ENCODE results near the gene TMEM185B. TPM values are rescaled to one million over a fixed set of nuclear protein-coding genes. Genes with fewer than 3 reads are reported as not detected.

Gene TMEM185B
- polyA plus RNA-seq, 2 donors: 3.6 to 8.8 TPM

DNA sequence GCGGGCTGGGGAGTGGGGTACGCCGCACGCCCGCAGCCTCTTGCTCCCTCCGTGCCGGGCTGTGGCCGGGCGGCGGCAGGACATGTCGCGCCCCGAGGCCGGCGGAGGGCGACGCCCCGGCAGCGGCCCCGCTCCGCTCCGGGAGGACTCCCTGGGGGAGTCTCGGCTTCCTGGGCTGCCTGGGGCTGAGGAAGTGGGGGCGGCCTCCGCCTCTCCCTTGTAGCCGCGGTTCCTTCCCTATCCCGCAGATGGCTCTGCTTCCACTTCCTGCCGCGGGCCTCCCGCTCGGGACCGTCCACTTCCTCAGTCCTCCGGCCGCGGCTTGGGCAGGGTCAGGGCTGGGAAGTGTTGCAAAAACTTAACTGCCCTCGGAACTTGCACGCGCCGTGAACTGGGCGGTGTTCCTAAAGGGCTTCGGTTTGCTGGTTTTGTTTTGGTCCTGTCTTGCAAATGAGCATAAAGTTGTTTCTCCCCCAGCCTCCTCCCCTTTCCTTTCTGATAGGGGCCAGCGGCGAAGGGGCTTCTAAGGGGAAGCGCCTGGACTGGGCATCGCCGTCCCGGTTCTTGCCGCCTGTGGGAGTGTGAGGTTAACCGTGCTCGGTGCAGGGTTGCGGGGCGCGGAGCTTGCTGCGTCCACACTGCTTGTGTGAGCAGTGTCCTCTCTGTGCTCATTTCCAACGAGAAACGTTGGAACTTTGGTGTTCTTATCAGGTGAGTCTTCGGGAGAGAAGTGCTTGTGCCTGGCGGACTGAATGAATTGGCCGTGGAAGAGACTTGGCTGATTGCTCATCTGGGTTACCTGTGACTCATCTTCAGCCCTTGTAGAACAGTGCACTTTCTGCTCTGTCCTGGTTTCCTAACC lies 30.1 kb upstream of the TMEM185B start:
- no peaks in the 10 kb centered on the region for H3K36me3 ChIP-seq (ENCODE audit: control insufficient read depth in 2 of 2, insufficient read depth in 2 of 2, low read length in 1 of 2)
- H3K9me3 ChIP-seq (ENCODE audit: control insufficient read depth in 2 of 2, insufficient read depth in 1 of 2, low read depth in 1 of 2, low read length in 1 of 2): no peaks in the 10 kb centered on the region
- peaks cover 4 to 5% of the 10 kb centered on the region in 2 donors for H3K4me1 ChIP-seq (ENCODE audit: control insufficient read depth in 2 of 2, insufficient read depth in 2 of 2, low read length in 1 of 2)
- 1% methylated on average over 38 to 60 of the region's 60 CpGs for WGBS, 2 donors
- H3K27ac ChIP-seq (ENCODE audit: low read depth in 2 of 2, low read length in 1 of 2): peak overlapping the region; percentile 95
- peak overlapping the region; percentile 73 to 75 for H3K4me3 ChIP-seq (ENCODE audit: low read depth in 1 of 2, low read length in 2 of 2)
- no peaks in the 10 kb centered on the region for H3K27me3 ChIP-seq (ENCODE audit: control insufficient read depth in 1 of 2, insufficient read depth in 2 of 2, low read length in 2 of 2)

DNA sequence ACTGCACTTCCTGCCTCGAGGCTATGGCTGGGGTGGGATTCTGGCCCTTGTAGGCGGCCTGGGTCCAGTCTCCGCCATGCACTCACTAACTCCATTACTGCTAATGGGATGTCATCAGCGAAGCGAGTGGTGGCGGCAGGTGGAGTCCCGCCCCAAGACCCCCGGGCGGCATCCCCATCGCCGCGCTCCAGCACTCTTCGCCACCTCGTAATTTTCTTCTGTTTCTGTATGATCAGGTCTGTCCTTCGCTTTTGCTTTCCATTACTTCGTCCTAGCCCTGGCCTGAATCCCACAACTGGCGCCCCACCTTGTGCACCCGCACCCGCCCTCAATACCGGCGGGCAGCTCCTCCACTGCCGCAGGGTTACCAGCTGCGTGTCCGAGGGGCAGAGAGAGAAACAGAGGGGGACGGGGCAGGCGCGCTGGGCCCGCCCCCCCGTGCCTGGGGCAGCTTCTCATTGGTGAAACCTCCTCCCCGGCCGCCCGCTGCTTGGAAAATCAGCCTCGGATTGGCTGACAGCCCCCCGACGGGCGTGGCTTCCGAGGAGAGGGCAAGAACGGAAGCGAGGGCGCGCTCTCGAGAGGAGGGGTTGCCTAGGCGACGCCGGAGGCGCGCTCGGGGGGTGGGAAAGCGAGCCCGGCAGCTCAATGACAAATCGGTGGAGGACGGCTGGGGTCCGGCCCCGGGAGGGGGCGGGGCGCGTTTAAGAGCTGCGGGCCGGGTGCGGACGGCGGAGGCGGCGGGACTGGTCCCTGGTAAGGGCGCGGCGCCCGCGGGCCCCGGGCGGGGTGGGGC lies 29.2 kb upstream of the TMEM185B start, which contains the start of gene RALB:
Gene RALB (plus strand): TSS at position 628 of the 796 bp plus-strand sequence. CDS start 25,813 bp downstream, outside the sequence.
- Histone ChIP-seq H3K4me1 (ENCODE audit: control insufficient read depth in 2 of 2, insufficient read depth in 2 of 2, low read length in 1 of 2) (peaks cover 3 to 5% of the 10 kb centered on the region in 2 donors), H3K9me3 (ENCODE audit: control insufficient read depth in 2 of 2, insufficient read depth in 1 of 2, low read depth in 1 of 2, low read length in 1 of 2) (no peaks in the 10 kb centered on the region)
- 1% methylated on average over 58 to 71 of the region's 71 CpGs for WGBS, 2 donors

DNA sequence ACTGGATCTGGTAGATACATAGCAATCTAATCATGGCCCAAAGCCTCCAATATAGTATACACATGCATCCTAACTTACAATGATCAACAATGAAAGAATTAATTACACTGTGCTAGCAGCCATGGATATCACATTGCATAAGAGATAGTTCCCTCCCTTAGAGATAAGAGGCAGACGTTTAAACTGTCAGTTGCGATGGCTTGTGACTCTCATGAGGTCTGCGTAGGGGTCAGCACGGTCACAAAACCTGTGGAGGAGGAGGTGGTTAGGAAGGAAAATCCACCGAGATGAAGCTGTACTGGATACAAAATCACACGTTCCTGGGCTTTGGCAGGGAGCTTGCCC lies 28.7 kb upstream of the TMEM185B start:
- Histone ChIP-seq H3K27ac (ENCODE audit: low read depth in 2 of 2, low read length in 1 of 2) (peak overlapping the region in 1 of 2 donors; percentile 84), H3K4me3 (ENCODE audit: low read depth in 1 of 2, low read length in 2 of 2) (peak overlapping the region; percentile 73 to 75), H3K9me3 (ENCODE audit: control insufficient read depth in 2 of 2, insufficient read depth in 1 of 2, low read depth in 1 of 2, low read length in 1 of 2) (no peaks in the 10 kb centered on the region), H3K27me3 (ENCODE audit: control insufficient read depth in 1 of 2, insufficient read depth in 2 of 2, low read length in 2 of 2) (no peaks in the 10 kb centered on the region), H3K4me1 (ENCODE audit: control insufficient read depth in 2 of 2, insufficient read depth in 2 of 2, low read length in 1 of 2) (peaks cover 3 to 5% of the 10 kb centered on the region in 2 donors), H3K36me3 (ENCODE audit: control insufficient read depth in 2 of 2, insufficient read depth in 2 of 2, low read length in 1 of 2) (no peaks in the 10 kb centered on the region)
- WGBS, 2 donors: 27 to 31% methylated on average over 6 of the region's 6 CpGs

More for the DNA sequence above, 29.2 kb upstream of the TMEM185B start, which contains the start of gene RALB:
- no peaks in the 10 kb centered on the region for H3K36me3 ChIP-seq (ENCODE audit: control insufficient read depth in 2 of 2, insufficient read depth in 2 of 2, low read length in 1 of 2)
- H3K4me3 ChIP-seq (ENCODE audit: low read depth in 1 of 2, low read length in 2 of 2): peak within 1 kb of the TSS; percentile 73 to 75
- peak within 1 kb of the TSS; percentile 95 for H3K27ac ChIP-seq (ENCODE audit: low read depth in 2 of 2, low read length in 1 of 2)
- no peaks in the 10 kb centered on the region for H3K27me3 ChIP-seq (ENCODE audit: control insufficient read depth in 1 of 2, insufficient read depth in 2 of 2, low read length in 2 of 2)

DNA sequence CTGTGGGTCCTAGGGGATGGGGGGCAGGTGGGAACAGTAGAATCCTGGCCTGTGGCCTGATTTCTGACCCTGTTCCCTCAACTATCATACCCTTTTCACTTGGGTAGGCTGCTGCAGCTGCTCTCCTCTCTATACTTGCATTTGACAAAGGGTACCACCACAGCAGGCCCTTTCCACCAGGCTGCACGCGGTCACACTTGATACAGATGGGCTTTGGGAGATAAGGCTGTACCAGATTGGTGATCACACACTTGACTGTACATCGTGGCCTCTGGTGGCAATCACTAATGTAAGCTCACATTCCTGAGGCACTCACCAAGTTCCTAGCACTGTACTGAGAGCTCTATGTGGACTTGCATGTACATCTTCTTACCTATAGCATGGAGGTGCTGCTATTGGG lies 27.9 kb upstream of the TMEM185B start:
- H3K4me1 ChIP-seq (ENCODE audit: control insufficient read depth in 2 of 2, insufficient read depth in 2 of 2, low read length in 1 of 2): peaks cover 3 to 11% of the 10 kb centered on the region in 2 donors
- WGBS, 2 donors: 84 to 89% methylated on average over 3 of the region's 3 CpGs
- H3K9me3 ChIP-seq (ENCODE audit: control insufficient read depth in 2 of 2, insufficient read depth in 1 of 2, low read depth in 1 of 2, low read length in 1 of 2): no peaks in the 10 kb centered on the region
- no peak overlapping the region for H3K4me3 ChIP-seq (ENCODE audit: low read depth in 1 of 2, low read length in 2 of 2)
- H3K27me3 ChIP-seq (ENCODE audit: control insufficient read depth in 1 of 2, insufficient read depth in 2 of 2, low read length in 2 of 2): no peaks in the 10 kb centered on the region
- H3K36me3 ChIP-seq (ENCODE audit: control insufficient read depth in 2 of 2, insufficient read depth in 2 of 2, low read length in 1 of 2): no peaks in the 10 kb centered on the region
- H3K27ac ChIP-seq (ENCODE audit: low read depth in 2 of 2, low read length in 1 of 2): no peak overlapping the region

DNA sequence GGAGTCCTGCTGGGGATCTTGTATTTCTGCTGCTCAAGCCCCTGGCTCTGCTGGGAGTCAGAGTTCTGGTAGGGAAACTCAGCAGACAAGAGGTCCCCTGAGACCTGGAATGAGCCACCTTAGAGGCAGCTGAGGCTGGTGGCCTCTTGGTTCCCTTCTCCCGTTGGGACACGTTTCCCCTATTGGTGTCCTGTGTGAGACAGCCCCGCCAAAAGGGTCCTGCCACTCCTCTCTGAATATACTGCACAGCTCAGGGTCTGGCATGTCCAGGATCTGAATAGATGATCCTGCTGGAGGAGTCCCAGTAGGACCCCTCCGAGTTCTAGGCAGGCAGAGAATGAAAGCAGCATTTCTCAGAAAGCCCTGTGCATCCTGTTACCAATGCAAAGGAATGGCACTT lies 27.4 kb upstream of the TMEM185B start:
- 73 to 89% methylated on average over 4 of the region's 4 CpGs for WGBS, 2 donors
- no peaks in the 10 kb centered on the region for H3K27me3 ChIP-seq (ENCODE audit: control insufficient read depth in 1 of 2, insufficient read depth in 2 of 2, low read length in 2 of 2)
- no peaks in the 10 kb centered on the region for H3K36me3 ChIP-seq (ENCODE audit: control insufficient read depth in 2 of 2, insufficient read depth in 2 of 2, low read length in 1 of 2)
- no peak overlapping the region for H3K27ac ChIP-seq (ENCODE audit: low read depth in 2 of 2, low read length in 1 of 2)
- H3K4me3 ChIP-seq (ENCODE audit: low read depth in 1 of 2, low read length in 2 of 2): no peak overlapping the region
- H3K4me1 ChIP-seq (ENCODE audit: control insufficient read depth in 2 of 2, insufficient read depth in 2 of 2, low read length in 1 of 2): peaks cover 3 to 12% of the 10 kb centered on the region in 2 donors
- no peaks in the 10 kb centered on the region for H3K9me3 ChIP-seq (ENCODE audit: control insufficient read depth in 2 of 2, insufficient read depth in 1 of 2, low read depth in 1 of 2, low read length in 1 of 2)

DNA sequence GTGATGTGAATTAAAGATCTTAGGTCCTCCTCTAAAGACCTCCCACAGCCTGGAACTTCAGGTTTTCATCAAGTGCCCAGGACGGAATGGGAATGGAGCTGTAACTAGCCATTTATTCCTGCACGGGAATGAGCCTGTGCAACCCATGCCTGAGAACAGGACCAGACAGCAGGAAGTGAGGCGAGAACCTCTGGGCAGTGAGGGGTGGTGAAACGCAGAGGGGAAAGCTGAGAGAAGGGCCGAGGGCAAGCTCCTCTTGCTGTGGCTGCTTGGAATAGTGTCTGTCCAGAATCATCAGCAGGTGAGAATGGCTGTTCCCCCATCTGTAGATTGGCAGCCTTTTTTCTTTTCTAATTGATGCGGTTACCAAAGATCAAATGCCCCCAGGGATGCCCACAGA lies 24.7 kb upstream of the TMEM185B start:
- peaks cover 3 to 24% of the 10 kb centered on the region in 2 donors for H3K4me1 ChIP-seq (ENCODE audit: control insufficient read depth in 2 of 2, insufficient read depth in 2 of 2, low read length in 1 of 2)
- no peak overlapping the region for H3K4me3 ChIP-seq (ENCODE audit: low read depth in 1 of 2, low read length in 2 of 2)
- no peaks in the 10 kb centered on the region for H3K27me3 ChIP-seq (ENCODE audit: control insufficient read depth in 1 of 2, insufficient read depth in 2 of 2, low read length in 2 of 2)
- WGBS, 2 donors: 73 to 78% methylated on average over 6 of the region's 6 CpGs
- H3K36me3 ChIP-seq (ENCODE audit: control insufficient read depth in 2 of 2, insufficient read depth in 2 of 2, low read length in 1 of 2): no peaks in the 10 kb centered on the region
- H3K27ac ChIP-seq (ENCODE audit: low read depth in 2 of 2, low read length in 1 of 2): no peak overlapping the region
- no peaks in the 10 kb centered on the region for H3K9me3 ChIP-seq (ENCODE audit: control insufficient read depth in 2 of 2, insufficient read depth in 1 of 2, low read depth in 1 of 2, low read length in 1 of 2)

DNA sequence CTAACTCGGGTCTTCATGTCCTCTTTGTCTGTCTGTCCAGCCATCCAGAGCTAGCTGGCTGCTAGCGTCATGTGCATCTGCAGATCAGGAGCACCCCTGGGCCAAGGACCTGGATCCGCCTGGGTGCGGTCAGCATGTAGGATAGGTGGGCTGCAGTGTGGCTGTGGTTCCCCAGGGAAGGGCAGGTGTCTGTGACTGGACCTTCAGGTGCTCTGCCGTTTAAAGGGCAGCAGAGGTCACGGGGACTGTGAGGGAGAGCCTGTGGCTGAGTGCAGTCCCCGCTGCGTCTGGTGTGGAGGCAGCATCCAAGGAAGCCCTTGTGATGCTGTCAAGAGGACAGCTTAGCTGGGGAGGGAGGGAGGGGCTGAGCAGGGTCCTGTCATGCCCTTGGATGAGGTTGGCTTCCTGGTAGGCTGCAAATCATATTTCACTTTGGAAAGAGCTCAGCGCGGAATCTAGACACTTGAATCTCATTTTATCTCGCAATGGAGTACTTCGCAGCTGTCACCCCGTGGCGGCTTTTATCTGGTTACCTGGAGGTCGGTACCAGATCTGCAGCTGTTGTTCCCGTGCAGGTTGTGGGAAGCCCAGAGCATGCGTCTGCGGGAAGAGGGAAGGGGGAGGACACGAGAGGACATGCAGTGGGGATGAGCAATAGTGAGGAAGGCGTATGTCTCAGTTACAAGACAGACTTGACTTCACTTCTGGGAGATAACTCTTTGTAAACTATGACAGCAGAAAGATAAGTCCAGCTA lies 23.5 kb upstream of the TMEM185B start:
- no peaks in the 10 kb centered on the region for H3K36me3 ChIP-seq (ENCODE audit: control insufficient read depth in 2 of 2, insufficient read depth in 2 of 2, low read length in 1 of 2)
- no peak overlapping the region for H3K27ac ChIP-seq (ENCODE audit: low read depth in 2 of 2, low read length in 1 of 2)
- H3K9me3 ChIP-seq (ENCODE audit: control insufficient read depth in 2 of 2, insufficient read depth in 1 of 2, low read depth in 1 of 2, low read length in 1 of 2): no peaks in the 10 kb centered on the region
- H3K4me3 ChIP-seq (ENCODE audit: low read depth in 1 of 2, low read length in 2 of 2): no peak overlapping the region
- WGBS, 2 donors: 69 to 74% methylated on average over 20 of the region's 20 CpGs
- H3K27me3 ChIP-seq (ENCODE audit: control insufficient read depth in 1 of 2, insufficient read depth in 2 of 2, low read length in 2 of 2): no peaks in the 10 kb centered on the region
- peaks cover 0 to 21% of the 10 kb centered on the region in 2 donors for H3K4me1 ChIP-seq (ENCODE audit: control insufficient read depth in 2 of 2, insufficient read depth in 2 of 2, low read length in 1 of 2)

DNA sequence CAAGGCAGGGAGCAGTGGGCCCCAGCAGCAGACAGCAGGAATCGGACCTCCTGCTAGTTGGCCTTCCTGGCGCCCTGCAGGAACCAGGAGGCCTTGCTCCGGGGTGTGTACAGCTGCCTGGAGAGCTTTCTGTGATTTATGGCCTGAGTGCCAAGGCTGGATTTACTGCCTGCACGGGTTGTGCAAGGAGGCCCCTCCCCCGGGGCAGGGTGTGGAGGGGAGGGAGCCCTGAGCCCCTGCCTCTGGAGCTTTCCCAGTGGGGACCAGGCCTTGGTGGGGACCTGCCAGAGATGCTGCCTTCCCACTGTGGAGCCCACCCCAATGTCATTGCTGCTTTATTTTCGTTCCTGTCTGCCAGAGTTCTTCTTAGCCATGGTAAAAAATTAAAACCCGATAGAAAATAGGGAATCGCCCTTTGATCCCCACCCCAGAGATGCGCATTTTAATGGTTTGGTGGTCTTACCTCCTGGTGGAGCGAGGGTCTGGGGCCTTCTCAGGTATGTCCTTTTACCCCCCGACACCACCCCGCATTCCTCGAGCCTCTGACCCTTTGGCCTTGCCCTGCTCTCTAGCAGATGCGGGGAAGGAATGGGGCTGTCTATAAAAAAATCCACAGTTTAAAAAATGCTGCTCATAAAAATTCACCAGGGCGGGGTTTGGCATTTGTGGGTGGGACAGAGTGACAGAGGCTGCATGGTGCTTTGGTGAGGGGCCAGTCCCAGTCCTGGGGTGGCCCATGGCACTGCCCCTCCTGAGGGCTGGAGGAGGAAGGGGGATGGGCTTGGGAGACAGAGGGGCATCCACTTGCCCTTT lies 22.5 kb upstream of the TMEM185B start:
- no peak overlapping the region for H3K4me3 ChIP-seq (ENCODE audit: low read depth in 1 of 2, low read length in 2 of 2)
- WGBS, 2 donors: 55 to 63% methylated on average over 15 of the region's 15 CpGs
- no peaks in the 10 kb centered on the region for H3K36me3 ChIP-seq (ENCODE audit: control insufficient read depth in 2 of 2, insufficient read depth in 2 of 2, low read length in 1 of 2)
- no peaks in the 10 kb centered on the region for H3K9me3 ChIP-seq (ENCODE audit: control insufficient read depth in 2 of 2, insufficient read depth in 1 of 2, low read depth in 1 of 2, low read length in 1 of 2)
- H3K27me3 ChIP-seq (ENCODE audit: control insufficient read depth in 1 of 2, insufficient read depth in 2 of 2, low read length in 2 of 2): no peaks in the 10 kb centered on the region
- H3K4me1 ChIP-seq (ENCODE audit: control insufficient read depth in 2 of 2, insufficient read depth in 2 of 2, low read length in 1 of 2): peaks cover 0 to 21% of the 10 kb centered on the region in 2 donors
- H3K27ac ChIP-seq (ENCODE audit: low read depth in 2 of 2, low read length in 1 of 2): peak overlapping the region; percentile 61 to 87
